SK-N-SH (cell line): ENCODE measurements around the gene NUDT10. TPM values are rescaled to one million over a fixed set of nuclear protein-coding genes. Genes with fewer than 3 reads are reported as not detected.
"Not testable (repeated sequence)": the region's sequence is repeated elsewhere in the genome, so short reads cannot be mapped to it uniquely, and the experiment has no call there.

Source experiments
- CTCF ChIA-PET: fragments of 300-600, 350-600 bp; formaldehyde crosslinking; extraction: SDS; loops from one replicate; lab custom pipeline; 2021; lab: Yijun Ruan, JAX
- POLR2A ChIA-PET: fragments of 350-600 bp; sonication (Branson Sonifier 250); formaldehyde crosslinking; extraction: SDS; loops from one replicate; lab custom pipeline; 2020; ENCODE audit warnings: antibody characterized with exemption, inconsistent platforms; lab: Yijun Ruan, JAX
- DNase-seq: peaks from one replicate; pipeline ENCODE4 v3.0.0; 2012
- H2AFZ ChIP-seq: fragments of 200-600 bp; sonication (generic); 2 replicates; pipeline ENCODE4 v1.8.1; 2016; ENCODE audit warnings: antibody characterized with exemption, mild to moderate bottlenecking, low read depth
- H3F3A ChIP-seq: fragments of 200-600 bp; sonication (generic); replicated peaks from 2 replicates; pipeline ENCODE3; 2016; ENCODE audit warnings: antibody characterized with exemption, mild to moderate bottlenecking; ENCODE audit not compliant: insufficient read depth
- H3K27ac ChIP-seq, 2 experiments: fragments of 200-500 bp in 1 of 2; fragments of 200-600 bp in 1 of 2; sonication (Bioruptor generic) in 1 of 2; sonication (generic), shearing (Covaris generic) in 1 of 2; 2 replicates each; pipeline versions ENCODE4 v1.5.1 to v1.6.1; 2014 to 2016; ENCODE audit warnings: low read depth in 2 of 2, inconsistent platforms in 1 of 2, low read length in 1 of 2, mild to moderate bottlenecking in 1 of 2, mixed read lengths in 1 of 2
- H3K27me3 ChIP-seq: fragments of 200-600 bp; sonication (generic), shearing (Covaris generic); 2 replicates; pipeline ENCODE4 v1.6.1; 2016; ENCODE audit warnings: mixed run types; ENCODE audit not compliant: insufficient read depth
- H3K36me3 ChIP-seq, 2 experiments: fragments of 200-500 bp in 1 of 2; fragments of 200-600 bp in 1 of 2; sonication (Bioruptor generic) in 1 of 2; sonication (generic) in 1 of 2; replicated peaks in 1 of 2; 2 replicates each; pipeline versions ENCODE3 to v1.5.1; 2014 to 2016; ENCODE audit warnings: low read length in 1 of 2, mild to moderate bottlenecking in 1 of 2; ENCODE audit not compliant: insufficient read depth in 2 of 2, control insufficient read depth in 1 of 2
- H3K4me1 ChIP-seq, 2 experiments: fragments of 200-500 bp in 1 of 2; fragments of 200-600 bp in 1 of 2; sonication (Bioruptor generic) in 1 of 2; sonication (generic), shearing (Covaris generic) in 1 of 2; 2 replicates each; pipeline versions ENCODE4 v1.5.1 to v1.6.1; 2014 to 2016; ENCODE audit warnings: low read depth in 1 of 2, low read length in 1 of 2, mixed run types in 1 of 2; ENCODE audit not compliant: insufficient read depth in 2 of 2, control insufficient read depth in 1 of 2
- H3K4me2 ChIP-seq: fragments of 200-600 bp; sonication (generic), shearing (Covaris generic); 2 replicates; pipeline ENCODE4 v1.6.1; 2017; ENCODE audit warnings: mixed run types
- H3K4me3 ChIP-seq, 2 experiments: fragments of 200-500 bp in 1 of 2; fragments of 200-600 bp in 1 of 2; sonication (Bioruptor generic) in 1 of 2; sonication (generic), shearing (Covaris generic) in 1 of 2; 2 replicates each; pipeline versions ENCODE4 v1.5.1 to v1.8.1; 2014 to 2016; ENCODE audit warnings: low read depth in 2 of 2, inconsistent platforms in 1 of 2, low read length in 1 of 2, mild to moderate bottlenecking in 1 of 2, mixed read lengths in 1 of 2, moderate library complexity in 1 of 2
- H3K79me2 ChIP-seq: fragments of 200-600 bp; sonication (generic); 2 replicates; pipeline ENCODE4 v1.8.1; 2017; ENCODE audit warnings: mild to moderate bottlenecking; ENCODE audit not compliant: insufficient read depth
- H3K9ac ChIP-seq: fragments of 200-600 bp; sonication (generic); 2 replicates; pipeline ENCODE4 v1.6.1; 2017; ENCODE audit warnings: mixed run types
- H3K9me2 ChIP-seq: fragments of 200-600 bp; sonication (generic); 2 replicates; pipeline ENCODE4 v1.6.1; 2017; ENCODE audit warnings: mixed run types
- H3K9me3 ChIP-seq: fragments of 200-600 bp; sonication (generic); 2 replicates; pipeline ENCODE4 v1.6.1; 2017; ENCODE audit warnings: mixed run types, mild to moderate bottlenecking, moderate library complexity
- H4K20me1 ChIP-seq: fragments of 200-600 bp; sonication (generic); 2 replicates; pipeline ENCODE4 v1.6.1; 2017; ENCODE audit warnings: mild to moderate bottlenecking, mixed run types; ENCODE audit not compliant: insufficient read depth
- CHD2 ChIP-seq: fragments of 150-350 bp; IDR thresholded peaks from 2 replicates; pipeline ENCODE4 v1.6.1; 2018; ENCODE audit warnings: low read length; ENCODE audit not compliant: partially characterized antibody
- CTCF ChIP-seq: fragments of 200-600 bp; sonication (generic); IDR thresholded peaks from 2 replicates; pipeline ENCODE4 v1.6.1; 2017; ENCODE audit warnings: antibody characterized with exemption, mild to moderate bottlenecking, moderate library complexity
- ELF1 ChIP-seq: IDR thresholded peaks from 2 replicates; pipeline ENCODE4 v1.4.0; 2012
- EP300 ChIP-seq, 2 experiments: IDR thresholded peaks; 2 replicates each; pipeline versions ENCODE4 v1.4.0 to v1.6.1; 2012; ENCODE audit warnings: borderline replicate concordance in 1 of 2, low read depth in 1 of 2, low read length in 1 of 2
- EZH2phosphoT487 ChIP-seq: fragments of 200-600 bp; sonication (generic); IDR thresholded peaks from 2 replicates; pipeline ENCODE4 v1.6.1; 2017; ENCODE audit warnings: low read depth, mixed run types, mild to moderate bottlenecking, antibody characterized with exemption, moderate library complexity, borderline replicate concordance
- FOSL2 ChIP-seq: IDR thresholded peaks from 2 replicates; pipeline ENCODE4 v1.4.0; 2012; ENCODE audit warnings: low read depth, mild to moderate bottlenecking, moderate library complexity, borderline replicate concordance
- GATA2 ChIP-seq: sonication (generic); formaldehyde crosslinking; IDR thresholded peaks from 2 replicates; pipeline ENCODE4 v1.5.0; 2020; ENCODE audit warnings: mild to moderate bottlenecking, missing genetic modification reagents
- NFIC ChIP-seq: IDR thresholded peaks from 2 replicates; pipeline ENCODE4 v1.4.0; 2012; ENCODE audit warnings: borderline replicate concordance
- RCOR1 ChIP-seq: fragments of 150-350 bp; IDR thresholded peaks from 2 replicates; pipeline ENCODE4 v1.6.1; 2017; ENCODE audit warnings: antibody characterized with exemption, low read length
- RFX5 ChIP-seq: IDR thresholded peaks from 2 replicates; pipeline ENCODE4 v1.6.1; 2012; ENCODE audit warnings: mild to moderate bottlenecking, improper control_type of control experiment, low read length
- SIN3A ChIP-seq: IDR thresholded peaks from 2 replicates; pipeline ENCODE4 v1.6.1; 2012; ENCODE audit warnings: low read depth, mild to moderate bottlenecking, low read length, moderate library complexity, borderline replicate concordance
- TAF1 ChIP-seq: IDR thresholded peaks from 2 replicates; pipeline ENCODE4 v1.6.1; 2012; ENCODE audit warnings: low read depth, mild to moderate bottlenecking, low read length, moderate library complexity, borderline replicate concordance
- TCF12 ChIP-seq: IDR thresholded peaks from 2 replicates; pipeline ENCODE4 v1.4.0; 2012
- USF2 ChIP-seq: fragments of 150-350 bp; IDR thresholded peaks from 2 replicates; pipeline ENCODE4 v1.6.1; 2017; ENCODE audit warnings: antibody characterized with exemption, low read length, low read depth, borderline replicate concordance
- YY1 ChIP-seq: IDR thresholded peaks from 2 replicates; pipeline ENCODE4 v1.4.0; 2012; ENCODE audit warnings: low read depth, mild to moderate bottlenecking
- WGBS: methylation state at CpG from one replicate; pipeline ENCODE4 v1.1.6; 2017; ENCODE audit warnings: low lambda C conversion rate; 5-methylcytosine and 5-hydroxymethylcytosine counted together
- polyA plus RNA-seq, 3 experiments: library from polyadenylated mRNA; depleted of rRNA; stranded (reverse); fragments of >200 nt; gene quantifications; 2 replicates each; pipeline ENCODE4 v1.2.3, GENCODE V29; 2012
- TF ChIP-seq, protein P1 (sequence below): IDR thresholded peaks from 2 replicates; pipeline ENCODE4 v1.4.0; 2012; ENCODE audit warnings: low read depth, borderline replicate concordance

NUDT10 gene
- polyA plus RNA-seq, 1 of the 3 experiments (the other 2 are of a cell fraction) = 2.3 TPM

- ChIA-PET CTCF (interaction anchor here (0.9 to 1.7 kb wide), 2 partner anchors 20 to 104 kb away, joined by 4 read pairs; no protein-coding TSS in a partner anchor), POLR2A (no interaction called here)
- Histone ChIP-seq H3K79me2 (no peaks in the 10 kb centered on the region), H3K4me3 (no peak overlapping the region), H3K27ac (no peak overlapping the region), H2AFZ (no peak overlapping the region), H3K27me3 (no peaks in the 10 kb centered on the region), H3K4me2 (no peak overlapping the region), H3K9me3 (no peaks in the 10 kb centered on the region), H4K20me1 (no peaks in the 10 kb centered on the region), H3F3A (no peaks in the 10 kb centered on the region), H3K9me2 (no peaks in the 10 kb centered on the region), H3K9ac (no peak overlapping the region), H3K36me3 (no peaks in the 10 kb centered on the region), H3K4me1 (no peaks in the 10 kb centered on the region)
- TF ChIP-seq GATA2 (no peak), USF2 (no peak), YY1 (no peak), RCOR1 (no peak), TCF12 (no peak), ELF1 (no peak), TAF1 (no peak)
- WGBS = 33% methylated on average over 1 of the region's 1 CpG
- no peak for DNase-seq
Measured at GRCh38 chrX:51316271-51316670, 16.4 kb upstream of the NUDT10 start.

GRCh38 chrX:51332943-51333785, 542 bp downstream of the NUDT10 start:
- H3F3A ChIP-seq, H3K36me3 ChIP-seq, H3K27ac ChIP-seq, H3K9me3 ChIP-seq, H4K20me1 ChIP-seq, H3K4me1 ChIP-seq, H3K9me2 ChIP-seq, H3K79me2 ChIP-seq, H3K9ac ChIP-seq, POLR2A ChIA-PET: not testable (repeated sequence)
- CTCF ChIA-PET = interaction anchor here (9.3 kb wide), 1 partner anchor 88 kb away, joined by 106 read pairs; no protein-coding TSS in a partner anchor
- peaks cover 20% of the 10 kb centered on the region for H3K27me3 ChIP-seq
- H2AFZ ChIP-seq = peak overlapping the region; percentile 65; the same call in 1 of the 2 replicates
- peak overlapping the region; percentile 45 to 54 for H3K4me3 ChIP-seq
- WGBS = 7% methylated on average over 32 of the region's 56 CpGs
- DNase-seq = peak; percentile 28
- peak overlapping the region; percentile 73; the same call in 1 of the 2 replicates for H3K4me2 ChIP-seq

GRCh38 chrX:51334276-51334675, 1.7 kb downstream of the NUDT10 start:
- peaks cover 20% of the 10 kb centered on the region for H3K27me3 ChIP-seq
- no peaks in the 10 kb centered on the region; a peak in 1 of 4 replicates for H3K4me1 ChIP-seq
- H3K9me2 ChIP-seq = no peaks in the 10 kb centered on the region
- no peaks in the 10 kb centered on the region for H3K9me3 ChIP-seq
- no peak overlapping the region for H2AFZ ChIP-seq
- H3F3A ChIP-seq = no peaks in the 10 kb centered on the region
- H3K4me3 ChIP-seq = no peak overlapping the region
- no peak overlapping the region for H3K9ac ChIP-seq
- ChIA-PET CTCF (interaction anchor here (0.8 to 9.3 kb wide), 3 partner anchors 77 to 126 kb away, joined by 4 to 106 read pairs (median 77); no protein-coding TSS in a partner anchor), POLR2A (no interaction called here)
- H3K79me2 ChIP-seq = no peaks in the 10 kb centered on the region
- no peaks in the 10 kb centered on the region for H3K36me3 ChIP-seq
- no peak overlapping the region for H3K27ac ChIP-seq
- H4K20me1 ChIP-seq = no peaks in the 10 kb centered on the region
- 40% methylated on average over 4 of the region's 4 CpGs for WGBS
- DNase-seq = no peak
- H3K4me2 ChIP-seq = no peak overlapping the region
- no peak for TF ChIP-seq CTCF
- no peak for TF ChIP-seq GATA2
- no peak for TF ChIP-seq CHD2
- no peak for TF ChIP-seq NFIC
- TF ChIP-seq SIN3A = no peak
- no peak for TF ChIP-seq EP300 (IDR thresholded peaks at IDR 0.05; ENCODE audit: borderline replicate concordance in 1 of 2, low read depth in 1 of 2, low read length in 1 of 2)
- no peak for TF ChIP-seq RFX5
- TF ChIP-seq FOSL2 = no peak
- TF ChIP-seq, protein P1, sequence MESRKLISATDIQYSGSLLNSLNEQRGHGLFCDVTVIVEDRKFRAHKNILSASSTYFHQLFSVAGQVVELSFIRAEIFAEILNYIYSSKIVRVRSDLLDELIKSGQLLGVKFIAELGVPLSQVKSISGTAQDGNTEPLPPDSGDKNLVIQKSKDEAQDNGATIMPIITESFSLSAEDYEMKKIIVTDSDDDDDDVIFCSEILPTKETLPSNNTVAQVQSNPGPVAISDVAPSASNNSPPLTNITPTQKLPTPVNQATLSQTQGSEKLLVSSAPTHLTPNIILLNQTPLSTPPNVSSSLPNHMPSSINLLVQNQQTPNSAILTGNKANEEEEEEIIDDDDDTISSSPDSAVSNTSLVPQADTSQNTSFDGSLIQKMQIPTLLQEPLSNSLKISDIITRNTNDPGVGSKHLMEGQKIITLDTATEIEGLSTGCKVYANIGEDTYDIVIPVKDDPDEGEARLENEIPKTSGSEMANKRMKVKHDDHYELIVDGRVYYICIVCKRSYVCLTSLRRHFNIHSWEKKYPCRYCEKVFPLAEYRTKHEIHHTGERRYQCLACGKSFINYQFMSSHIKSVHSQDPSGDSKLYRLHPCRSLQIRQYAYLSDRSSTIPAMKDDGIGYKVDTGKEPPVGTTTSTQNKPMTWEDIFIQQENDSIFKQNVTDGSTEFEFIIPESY = no peak
- no peak for TF ChIP-seq EZH2phosphoT487
- TF ChIP-seq, all 33 proteins: peak for 0
